Testis (tissue), 3 donors: ENCODE results near the gene MRPL28. TPM values are rescaled to one million over a fixed set of nuclear protein-coding genes. Genes with fewer than 3 reads are reported as not detected.
"Not testable (repeated sequence)": the region's sequence is repeated elsewhere in the genome, so short reads cannot be mapped to it uniquely, and the experiment has no call there.

ENCODE experiments used
- DNase-seq: peaks from one replicate; pipeline ENCODE4 v3.0.0-alpha.2; 2019
- H3K27ac ChIP-seq, 2 donors: fragments of 200-600 bp; sonication (generic); one replicate each; pipeline ENCODE4 v1.5.1; 2019
- H3K27me3 ChIP-seq: fragments of 200-600 bp; sonication (generic); one replicate; pipeline ENCODE4 v1.5.1; 2019
- H3K36me3 ChIP-seq: fragments of 200-600 bp; sonication (generic); one replicate; pipeline ENCODE4 v1.5.1; 2017; ENCODE audit warnings: low read depth; ENCODE audit errors: missing control alignments
- H3K4me1 ChIP-seq: fragments of 200-600 bp; sonication (generic); one replicate; pipeline ENCODE4 v1.5.1; 2019
- H3K4me3 ChIP-seq, 2 donors: fragments of 200-600 bp; sonication (generic); one replicate each; pipeline ENCODE4 v1.5.1; 2017 to 2019
- H3K9me3 ChIP-seq: fragments of 200-600 bp; sonication (generic); one replicate; pipeline ENCODE4 v1.5.1; 2017
- POLR2A ChIP-seq: fragments of 450-650 bp; IDR thresholded peaks from one replicate; pipeline ENCODE4 v1.6.1; 2017; ENCODE audit warnings: antibody characterized with exemption, mild to moderate bottlenecking, moderate library complexity
- WGBS, 2 donors: methylation state at CpG; one replicate each; pipeline ENCODE4 v1.1.5; 2018; 5-methylcytosine and 5-hydroxymethylcytosine counted together
- intact Hi-C: fragments of 100-400 bp; cut with DNase I; formaldehyde crosslinking; loops from one replicate; pipeline ENCODE4 v1.15.1; 2023; ENCODE audit warnings: low total_unique reads
- polyA plus RNA-seq: library from polyadenylated mRNA; stranded (reverse); fragments of 350-450 nt; fragmentation: Illumina TruSeq; extraction: RNeasy Lipid Tissue Mini Kit (QIAGEN cat#74804); gene quantifications from one replicate; pipeline ENCODE4 v1.2.3, GENCODE V29; 2014; ENCODE audit warnings: low read depth, low replicate concordance; ENCODE audit not compliant: insufficient read depth
- total RNA-seq, 2 donors: library from RNA; depleted of rRNA; stranded (reverse); fragments of >200 nt; gene quantifications; one replicate each; pipeline ENCODE4 v1.2.3, GENCODE V29; 2016
- TF ChIP-seq, protein P1 (sequence below), 3 experiments: fragments of 450-650 bp in 2 of 3; fragments of 200-600 bp in 1 of 3; sonication (generic) in 1 of 3; IDR thresholded peaks; one replicate each; pipeline ENCODE4 v1.5.1; 2016 to 2019; ENCODE audit warnings: antibody characterized with exemption in 3 of 3, mild to moderate bottlenecking in 2 of 3, moderate library complexity in 1 of 3

The MRPL28 gene
- total and polyA plus RNA-seq, 3 donors from 2014 or later, result 108 to 161 (median 119) TPM

DNA sequence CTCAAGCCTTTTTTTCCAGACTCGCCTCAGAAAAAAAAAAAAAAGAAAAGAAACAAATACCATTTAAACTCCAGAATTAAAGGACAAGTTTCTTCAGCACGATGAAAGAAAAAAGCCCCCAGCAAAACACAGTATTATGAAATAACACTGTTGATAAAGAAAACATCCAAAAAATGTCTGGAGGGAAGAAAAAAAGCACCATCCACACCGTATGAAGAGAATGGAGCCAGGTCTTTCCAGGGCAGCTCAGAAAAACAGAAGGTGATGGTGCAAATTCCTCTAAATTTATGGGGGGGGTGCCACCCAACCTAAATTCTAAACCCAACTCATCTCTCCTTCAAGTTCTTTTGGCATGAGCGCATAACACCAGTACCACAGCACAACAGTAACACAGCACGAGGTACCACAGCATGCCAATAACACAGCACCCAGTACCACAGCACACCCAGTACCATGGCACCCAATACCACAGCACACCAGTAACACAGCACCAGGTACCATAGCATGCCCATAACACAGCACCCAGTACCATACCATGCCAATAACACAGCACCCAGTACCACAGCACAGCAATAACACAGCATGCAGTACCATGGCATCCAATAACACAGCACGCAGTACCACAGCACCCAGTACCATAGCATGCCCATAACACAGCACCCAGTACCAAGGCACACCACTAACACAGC is 36.8 kb downstream of the MRPL28 start:
- DNase-seq, result no peak
- Histone ChIP-seq H3K4me1 (peaks cover 5% of the 10 kb centered on the region), H3K9me3 (no peaks in the 10 kb centered on the region), H3K4me3 (no peak overlapping the region), H3K27ac (no peak overlapping the region), H3K27me3 (no peaks in the 10 kb centered on the region), H3K36me3 (no peaks in the 10 kb centered on the region)
- WGBS, 2 donors, result 66 to 73% methylated on average over 6 of the region's 6 CpGs
- intact Hi-C loops, result no loop called here
- TF ChIP-seq POLR2A, result no peak
- TF ChIP-seq, protein P1, sequence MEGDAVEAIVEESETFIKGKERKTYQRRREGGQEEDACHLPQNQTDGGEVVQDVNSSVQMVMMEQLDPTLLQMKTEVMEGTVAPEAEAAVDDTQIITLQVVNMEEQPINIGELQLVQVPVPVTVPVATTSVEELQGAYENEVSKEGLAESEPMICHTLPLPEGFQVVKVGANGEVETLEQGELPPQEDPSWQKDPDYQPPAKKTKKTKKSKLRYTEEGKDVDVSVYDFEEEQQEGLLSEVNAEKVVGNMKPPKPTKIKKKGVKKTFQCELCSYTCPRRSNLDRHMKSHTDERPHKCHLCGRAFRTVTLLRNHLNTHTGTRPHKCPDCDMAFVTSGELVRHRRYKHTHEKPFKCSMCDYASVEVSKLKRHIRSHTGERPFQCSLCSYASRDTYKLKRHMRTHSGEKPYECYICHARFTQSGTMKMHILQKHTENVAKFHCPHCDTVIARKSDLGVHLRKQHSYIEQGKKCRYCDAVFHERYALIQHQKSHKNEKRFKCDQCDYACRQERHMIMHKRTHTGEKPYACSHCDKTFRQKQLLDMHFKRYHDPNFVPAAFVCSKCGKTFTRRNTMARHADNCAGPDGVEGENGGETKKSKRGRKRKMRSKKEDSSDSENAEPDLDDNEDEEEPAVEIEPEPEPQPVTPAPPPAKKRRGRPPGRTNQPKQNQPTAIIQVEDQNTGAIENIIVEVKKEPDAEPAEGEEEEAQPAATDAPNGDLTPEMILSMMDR (IDR thresholded peaks at IDR 0.05), result no peak

DNA sequence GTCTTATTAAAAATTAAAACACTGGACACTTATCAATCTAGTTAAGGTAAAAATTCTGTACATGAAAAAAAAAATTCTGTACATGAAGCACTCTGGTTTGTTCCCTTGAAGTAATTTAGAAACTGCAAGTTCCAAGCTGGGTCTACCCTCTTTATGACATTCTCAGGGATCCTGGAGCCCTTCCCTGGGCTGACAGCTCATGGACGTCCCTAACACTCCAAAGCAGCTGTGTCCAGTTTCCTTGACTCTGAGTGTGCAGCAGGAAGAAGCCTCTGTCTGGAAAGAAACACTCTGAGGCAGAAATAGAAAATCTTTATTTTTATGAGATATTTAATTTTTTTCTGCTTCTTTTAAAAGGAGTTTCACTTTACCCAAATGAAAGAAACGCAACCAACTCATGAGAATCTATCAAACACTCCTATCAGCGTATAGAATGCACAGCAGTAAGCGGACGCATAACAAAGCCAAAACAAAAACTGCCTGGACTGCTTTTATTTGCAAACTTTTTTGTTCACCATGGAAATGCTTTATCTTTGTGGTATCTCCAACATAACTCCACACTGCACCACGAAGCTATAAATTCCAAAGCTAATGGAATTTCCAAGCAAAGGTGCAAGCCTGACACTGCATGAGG is 39.0 kb downstream of the MRPL28 start:
- H3K4me1 ChIP-seq, H3K9me3 ChIP-seq, H3K36me3 ChIP-seq, intact Hi-C loops, DNase-seq, H3K27me3 ChIP-seq, H3K27ac ChIP-seq, H3K4me3 ChIP-seq: not testable (repeated sequence)
- 44 to 49% methylated on average over 6 of the region's 6 CpGs for WGBS, 2 donors

DNA sequence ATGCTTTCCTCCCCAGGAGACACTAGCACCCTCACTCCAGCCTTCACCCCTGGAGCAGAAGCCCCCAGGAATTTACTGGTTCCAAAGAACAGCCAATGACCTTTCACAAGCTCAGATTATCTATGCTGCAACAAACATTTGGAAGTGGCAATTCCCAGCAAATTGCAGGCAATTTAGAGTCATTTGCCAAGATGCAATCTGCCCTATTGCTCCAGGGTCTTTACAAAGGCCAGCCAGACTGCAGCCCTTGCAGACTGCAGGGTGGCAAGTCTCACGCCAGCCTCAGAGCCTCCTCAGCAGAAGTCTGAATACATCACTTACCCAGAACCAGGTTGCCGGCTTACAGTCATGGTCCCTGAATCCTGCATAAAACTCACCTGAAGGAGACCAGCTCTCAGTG is 39.6 kb downstream of the MRPL28 start:
- WGBS, 2 donors, result 68 to 78% methylated on average over 2 of the region's 2 CpGs
- no peaks in the 10 kb centered on the region for H3K36me3 ChIP-seq
- peaks cover 5% of the 10 kb centered on the region for H3K4me1 ChIP-seq
- H3K27ac ChIP-seq, result no peak overlapping the region
- no peak for TF ChIP-seq POLR2A
- TF ChIP-seq, protein P1 (IDR thresholded peaks at IDR 0.05), result no peak
- H3K9me3 ChIP-seq, result no peaks in the 10 kb centered on the region
- no peak for DNase-seq
- intact Hi-C loops, result no loop called here
- H3K4me3 ChIP-seq, result no peak overlapping the region
- H3K27me3 ChIP-seq, result no peaks in the 10 kb centered on the region

DNA sequence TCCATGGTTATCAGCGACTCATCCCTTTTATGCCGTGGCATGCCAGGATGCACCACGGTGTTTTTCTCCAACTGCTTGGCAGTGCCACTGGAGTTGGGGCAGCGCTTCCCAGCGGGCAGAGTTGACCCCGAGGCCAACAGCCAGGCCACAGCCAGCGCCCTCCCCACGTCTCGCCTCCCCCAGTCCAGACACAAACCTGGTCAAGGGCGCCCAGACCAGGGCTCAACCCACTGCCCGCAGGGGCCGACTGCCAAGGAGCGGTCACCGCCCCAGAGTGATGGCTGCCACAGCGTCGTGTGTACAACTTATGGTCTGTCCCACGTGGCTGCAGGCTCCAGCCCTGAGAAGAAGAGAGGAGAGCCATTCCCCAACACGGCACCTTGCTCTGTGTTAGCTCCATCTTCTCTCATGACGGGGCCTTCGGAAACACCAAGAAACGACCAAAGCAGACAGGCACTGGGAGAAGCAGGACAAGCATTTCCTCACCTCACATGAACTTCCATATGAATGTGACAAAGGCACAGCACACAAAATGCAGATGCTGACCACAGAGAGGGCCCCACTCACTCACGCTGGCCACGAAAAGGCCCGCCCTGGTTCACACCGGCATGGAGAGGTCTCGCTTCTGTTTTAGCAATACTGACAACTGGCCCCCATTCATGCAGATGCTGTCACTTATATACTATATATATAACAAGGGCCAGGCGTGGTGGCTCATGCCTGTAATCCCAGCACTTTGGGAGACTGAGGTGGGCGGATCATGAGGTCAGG is 44.8 kb downstream of the MRPL28 start:
- Histone ChIP-seq H3K27me3 (no peaks in the 10 kb centered on the region), H3K4me1 (peaks cover under 1% of the 10 kb centered on the region), H3K4me3 (no peak overlapping the region), H3K36me3 (no peaks in the 10 kb centered on the region), H3K9me3 (no peaks in the 10 kb centered on the region), H3K27ac (no peak overlapping the region)
- DNase-seq, result no peak
- no peak for TF ChIP-seq POLR2A
- TF ChIP-seq, protein P1 (IDR thresholded peaks at IDR 0.05), result no peak
- WGBS, 2 donors, result 87 to 92% methylated on average over 18 to 28 of the region's 28 CpGs
- intact Hi-C loops, result no loop called here
